NCI-H1930 (cell line): Measurements from ENCODE around the gene CEMIP.

Source experiments
- DNase-seq, 2 experiments: peaks; one replicate each; lab custom pipeline; 2025; lab: John Stamatoyannopoulos, UW

Gene CEMIP

GRCh38 chr15:80982839-80983238, 203.7 kb downstream of the CEMIP start:
- DNase-seq: no peak

GRCh38 chr15:80984856-80985255, 205.7 kb downstream of the CEMIP start:
- no peak for DNase-seq

DNA sequence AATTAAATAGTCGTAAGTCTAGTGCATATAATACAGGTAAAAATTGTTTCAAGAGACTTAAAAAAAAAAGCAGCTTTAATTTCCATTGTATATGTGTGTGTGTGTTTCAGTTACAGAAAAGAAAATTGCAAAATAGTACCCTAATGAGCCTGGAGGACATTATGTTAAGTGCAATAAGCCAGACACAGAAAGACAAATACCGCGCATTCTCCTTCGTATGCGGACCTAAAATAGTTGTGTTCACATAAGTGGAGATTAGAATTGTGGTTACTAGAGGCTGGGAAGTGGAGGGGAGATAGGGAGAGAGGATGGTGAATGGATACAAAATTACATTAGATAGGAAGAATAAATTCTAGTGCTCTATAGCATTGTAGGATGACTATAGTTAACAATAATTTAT, 206.8 kb downstream of the CEMIP start:
- DNase-seq: no peak

GRCh38 chr15:80986487-80986886, 207.3 kb downstream of the CEMIP start:
- DNase-seq: no peak

GRCh38 chr15:80988148-80988796, 209.1 kb downstream of the CEMIP start:
- no peak for DNase-seq

- DNase-seq: no peak
Observed at GRCh38 chr15:80989081-80989517, 209.9 kb downstream of the CEMIP start.

GRCh38 chr15:80989518-80990478, 210.6 kb downstream of the CEMIP start, which contains the start of gene MESD:
Gene MESD (minus strand): TSS chr15:80989819. CDS start chr15:80989791, 28 bp downstream.
- peak; percentile 79 to 85 for DNase-seq

DNA sequence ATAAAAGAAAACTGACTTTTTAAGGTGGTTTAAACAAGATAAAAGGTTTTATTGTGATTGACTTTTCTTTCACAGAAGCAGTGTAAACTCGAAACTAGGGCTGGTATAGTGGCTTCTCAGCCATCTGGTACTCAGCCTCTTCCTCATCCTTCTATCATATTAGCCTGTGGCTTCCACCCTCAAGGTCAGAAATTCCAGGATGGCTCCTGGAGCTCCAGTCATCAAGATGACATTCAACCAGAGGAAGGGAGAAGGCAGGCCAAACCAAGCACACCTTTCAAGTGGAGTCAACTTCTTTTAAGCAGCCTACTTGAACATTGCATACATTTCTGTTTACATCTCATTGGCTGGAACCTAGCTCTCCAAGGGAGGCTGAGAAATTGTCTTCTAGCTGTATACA, 211.8 kb downstream of the CEMIP start:
- DNase-seq: no peak

DNA sequence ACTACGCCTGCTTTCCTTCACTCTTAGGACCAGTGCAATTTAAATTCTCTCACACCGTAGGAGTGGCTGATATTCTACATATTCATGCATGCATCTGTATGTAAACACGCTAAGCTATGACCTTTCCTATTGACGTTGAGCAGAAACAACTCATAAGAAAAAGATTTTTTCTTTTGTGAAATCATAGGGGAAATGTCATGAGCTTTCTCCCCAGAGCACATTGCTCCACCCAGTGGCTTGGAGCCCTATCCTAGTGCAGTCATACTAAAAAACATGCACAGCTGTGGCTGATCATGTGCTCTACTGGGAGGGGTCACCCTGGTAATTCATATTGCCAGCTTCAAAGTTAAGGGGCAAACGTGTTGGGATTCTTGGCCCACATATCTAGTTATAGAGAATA, 212.3 kb downstream of the CEMIP start:
- no peak for DNase-seq

- no peak for DNase-seq
Observed at GRCh38 chr15:80992006-80992405, 212.8 kb downstream of the CEMIP start.

DNA sequence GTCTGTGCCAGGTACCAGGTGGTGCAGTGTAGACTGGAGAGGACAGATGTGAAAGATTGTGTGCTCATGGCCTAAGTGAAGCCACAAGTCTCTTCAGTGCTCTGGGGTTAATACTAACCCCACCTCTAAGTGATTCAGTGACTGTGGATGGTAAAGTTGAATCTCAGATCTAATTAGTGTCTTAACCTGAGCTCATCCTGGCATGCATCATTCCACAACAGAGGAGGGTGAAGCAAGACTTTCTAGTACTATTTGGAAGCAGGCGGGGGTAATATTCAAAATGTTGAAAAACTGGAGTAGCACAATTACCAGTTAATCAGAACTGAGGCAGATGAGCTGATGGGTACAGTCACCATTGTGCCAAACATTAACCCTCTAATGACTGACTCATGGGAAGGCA, 213.3 kb downstream of the CEMIP start:
- DNase-seq: no peak

GRCh38 chr15:80996247-80996646, 217.1 kb downstream of the CEMIP start:
- DNase-seq: no peak

DNA sequence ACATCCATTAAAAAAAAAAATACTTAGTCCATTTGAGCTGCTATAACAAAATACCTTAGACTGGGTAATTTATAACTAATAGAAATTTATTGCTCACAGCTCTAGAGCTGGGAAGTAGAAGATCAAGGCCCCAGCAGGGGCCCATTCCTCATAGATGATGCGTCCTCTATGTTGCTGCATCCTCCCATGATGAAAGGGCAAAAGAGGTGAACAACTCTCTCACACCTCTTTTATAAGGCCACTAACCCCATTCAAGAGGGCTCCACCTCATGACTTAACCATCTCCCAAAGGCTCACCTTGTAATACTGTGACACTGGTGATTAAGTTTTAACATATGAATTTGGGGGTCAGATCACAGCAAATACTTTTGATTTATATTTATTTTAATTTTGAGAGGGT, 218.5 kb downstream of the CEMIP start:
- no peak for DNase-seq

DNA sequence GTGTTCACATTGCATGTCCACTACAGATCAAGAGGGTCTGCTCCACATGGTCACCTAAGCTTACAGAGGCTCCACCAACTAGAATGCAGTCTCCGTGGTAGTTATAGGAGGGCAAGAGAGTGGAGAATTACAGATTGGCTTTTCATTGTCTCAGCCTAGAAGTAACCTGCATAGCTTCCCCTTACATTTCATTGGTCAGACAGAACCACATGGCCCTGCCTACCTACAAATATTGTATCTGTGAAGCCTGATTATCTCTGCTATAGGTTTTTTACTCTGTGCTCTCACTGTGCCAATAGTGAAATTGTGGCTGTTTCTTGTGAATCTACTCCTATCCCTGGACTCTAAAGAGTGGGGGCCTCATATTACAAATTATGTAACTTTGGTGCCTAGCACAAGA, 219.1 kb downstream of the CEMIP start:
- DNase-seq: no peak

- DNase-seq: no peak
Observed at GRCh38 chr15:80999623-81000036, 220.5 kb downstream of the CEMIP start.

DNA sequence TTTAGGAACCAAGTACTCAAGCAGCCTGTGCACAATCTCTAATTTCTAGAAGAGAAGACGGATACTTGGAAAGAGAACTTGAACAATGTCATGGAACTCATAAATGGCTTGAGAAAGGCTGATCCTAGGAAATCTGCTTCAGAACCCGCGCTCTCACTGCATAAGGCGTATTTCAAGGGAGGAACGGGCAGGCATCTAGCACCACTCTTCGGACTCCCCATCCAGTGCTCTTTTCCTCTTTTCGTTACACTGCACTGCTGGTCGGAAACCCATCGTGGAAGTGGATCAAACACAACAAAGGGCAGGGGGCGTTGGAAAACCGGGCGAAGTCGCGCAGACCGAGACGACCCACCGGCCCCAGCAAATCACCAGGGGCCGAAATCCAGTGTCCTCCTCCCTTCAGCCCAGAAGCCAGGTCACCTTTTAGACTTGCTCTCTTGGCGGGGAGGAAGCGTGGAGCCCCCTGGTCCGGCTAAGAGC, 221.0 kb downstream of the CEMIP start:
- no peak for DNase-seq

- DNase-seq: peak; percentile 50 to 63
Observed at GRCh38 chr15:81000624-81001151, 221.5 kb downstream of the CEMIP start, which contains the start of gene TLNRD1. Gene TLNRD1 (plus strand): TSS chr15:81000923. CDS start chr15:81002272, 1,349 bp downstream.
